GM10847 (cell line): ENCODE results near the gene SLC25A47.

ENCODE experiments used
- POLR2A ChIP-seq: IDR thresholded peaks from 2 replicates; pipeline ENCODE4 v1.6.1; 2011; ENCODE audit not compliant: insufficient read length; ENCODE audit errors: extremely low read depth

SLC25A47 gene

DNA sequence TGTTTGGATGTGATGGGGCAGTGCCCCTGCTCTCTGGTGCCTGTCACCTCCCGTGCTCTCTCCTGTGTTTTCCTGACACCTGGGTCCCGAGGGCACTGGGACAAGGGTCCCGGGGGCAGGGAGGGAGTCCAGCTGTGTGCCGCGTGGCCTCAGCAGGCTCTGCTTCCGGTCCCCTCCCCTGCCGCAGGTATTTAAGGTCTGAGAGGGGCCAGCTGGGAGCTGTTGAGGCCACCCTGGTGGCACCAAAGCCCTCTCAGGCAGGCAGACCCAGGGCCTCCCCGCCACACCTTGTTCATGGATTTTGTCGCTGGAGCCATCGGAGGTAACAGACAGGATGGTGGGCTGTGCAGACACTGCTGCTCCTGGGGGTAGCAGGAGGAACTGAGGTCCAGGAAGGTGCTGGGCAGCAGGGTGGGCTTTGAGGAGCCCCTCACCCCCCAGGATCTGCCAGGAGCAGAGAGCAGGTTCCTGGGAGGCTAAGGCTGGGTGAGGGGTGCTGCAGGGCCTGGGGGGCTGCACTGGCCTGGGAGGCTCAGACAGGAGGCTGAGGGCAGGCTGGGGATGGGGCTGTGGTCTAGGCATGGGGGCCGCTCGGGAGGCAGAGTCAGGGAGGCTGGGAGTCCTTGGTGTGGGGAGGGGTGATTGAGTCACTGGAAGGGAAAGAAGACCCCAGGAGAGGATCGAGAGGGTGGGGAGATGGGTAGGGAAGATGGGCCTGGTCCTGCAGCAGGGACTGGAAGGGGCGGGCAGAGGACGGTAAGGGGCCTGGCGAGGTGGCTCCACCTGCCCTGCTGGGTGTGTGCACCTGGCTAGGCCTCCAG lies at the start of gene SLC25A47:
TSS of gene SLC25A47 (plus strand) at position 219 of the 821 bp plus-strand sequence. CDS start at position 295, 76 bp downstream.
- TF ChIP-seq POLR2A: no peak

DNA sequence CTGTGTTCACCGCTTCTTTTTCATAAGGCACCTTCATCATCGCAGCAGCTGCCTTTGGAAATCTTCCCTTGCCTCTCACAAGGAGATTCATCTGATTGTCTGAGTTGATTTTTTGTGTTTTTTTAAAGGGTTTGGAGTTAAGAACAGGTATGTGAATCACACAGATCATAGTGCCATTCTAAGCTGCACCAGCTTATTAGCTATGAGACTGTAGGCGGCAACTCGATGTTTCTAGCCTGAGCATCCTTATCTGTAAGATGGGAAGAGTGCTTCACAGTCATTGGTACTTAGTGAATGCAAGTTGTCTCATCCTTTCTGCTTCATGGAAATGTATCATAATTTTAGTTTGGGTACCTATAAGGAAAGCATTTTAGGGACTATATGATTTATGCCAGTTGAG lies 48.9 kb upstream of the SLC25A47 start:
- TF ChIP-seq POLR2A: no peak

GRCh38 chr14:100275214-100275613 lies 47.9 kb upstream of the SLC25A47 start:
- TF ChIP-seq POLR2A: no peak

- TF ChIP-seq POLR2A: no peak
Measured at GRCh38 chr14:100278702-100279101, 44.4 kb upstream of the SLC25A47 start.

DNA sequence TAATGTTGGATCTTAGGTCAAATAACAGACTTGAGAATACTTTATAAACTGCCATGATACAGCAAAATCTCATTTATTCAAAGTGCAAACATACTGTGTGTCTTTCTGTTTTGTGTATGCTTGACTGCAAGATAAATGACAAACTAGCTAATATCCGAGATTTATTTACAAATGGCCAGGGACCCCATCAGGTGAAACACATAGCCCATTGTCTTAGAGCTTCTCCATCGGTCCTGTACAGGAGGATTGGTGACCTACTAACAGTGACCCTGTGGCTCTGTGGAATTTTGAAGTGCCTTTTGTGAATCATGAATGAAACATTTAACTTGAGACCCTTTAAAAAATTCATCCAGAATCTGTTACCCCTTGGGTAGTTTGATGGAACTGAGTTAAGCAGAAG lies 44.0 kb upstream of the SLC25A47 start:
- TF ChIP-seq POLR2A: no peak

- TF ChIP-seq POLR2A: no peak
Measured at GRCh38 chr14:100279563-100279962, 43.6 kb upstream of the SLC25A47 start.

- TF ChIP-seq POLR2A: no peak
Measured at GRCh38 chr14:100281286-100282082, 41.7 kb upstream of the SLC25A47 start.

DNA sequence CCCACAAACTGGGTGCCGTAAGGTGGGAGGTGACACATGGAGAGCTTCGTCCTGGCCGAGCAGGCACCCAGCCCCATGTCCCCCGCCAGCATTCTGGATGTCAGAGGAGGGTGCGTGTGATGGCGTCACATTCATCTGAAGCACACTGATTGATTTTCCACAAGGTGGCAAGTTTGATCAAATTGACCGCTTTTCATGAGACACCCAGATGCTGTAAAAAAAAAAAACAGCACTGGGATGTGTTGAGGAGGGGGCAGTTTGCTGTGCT lies 41.1 kb upstream of the SLC25A47 start:
- TF ChIP-seq POLR2A: no peak

DNA sequence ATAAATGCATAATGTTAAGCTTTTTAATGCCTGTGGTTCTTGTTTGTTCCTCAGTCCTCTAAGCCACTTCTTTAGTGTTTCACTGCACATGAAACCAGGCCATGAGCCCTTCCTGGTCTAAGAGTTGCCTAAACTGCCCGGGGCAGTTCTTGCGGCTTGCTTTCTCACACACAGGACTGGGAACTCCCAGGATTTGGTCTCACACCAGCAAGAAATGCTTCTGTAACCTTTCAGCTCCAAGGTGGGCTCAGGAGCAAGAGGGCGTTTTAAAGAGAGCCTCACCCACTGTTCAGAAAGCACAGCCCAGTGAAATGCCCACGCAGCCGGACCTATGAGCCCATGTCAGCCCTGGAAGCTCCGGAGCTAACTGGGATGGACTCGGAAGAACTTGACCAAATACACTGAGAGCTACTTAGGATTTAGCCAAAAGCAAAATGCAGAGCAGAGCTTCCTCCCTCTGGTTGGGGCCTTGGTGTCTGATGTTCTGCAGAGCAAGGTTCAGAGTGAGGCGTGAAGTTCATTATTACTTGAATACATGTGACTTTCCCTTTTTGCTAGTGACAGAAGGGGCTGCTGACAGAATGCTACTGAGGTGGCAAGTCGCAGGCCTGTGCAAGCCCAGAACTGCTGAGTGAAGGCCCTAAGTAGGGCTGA lies 40.2 kb upstream of the SLC25A47 start:
- TF ChIP-seq POLR2A: no peak

GRCh38 chr14:100283984-100284881 lies 38.9 kb upstream of the SLC25A47 start:
- TF ChIP-seq POLR2A: no peak

DNA sequence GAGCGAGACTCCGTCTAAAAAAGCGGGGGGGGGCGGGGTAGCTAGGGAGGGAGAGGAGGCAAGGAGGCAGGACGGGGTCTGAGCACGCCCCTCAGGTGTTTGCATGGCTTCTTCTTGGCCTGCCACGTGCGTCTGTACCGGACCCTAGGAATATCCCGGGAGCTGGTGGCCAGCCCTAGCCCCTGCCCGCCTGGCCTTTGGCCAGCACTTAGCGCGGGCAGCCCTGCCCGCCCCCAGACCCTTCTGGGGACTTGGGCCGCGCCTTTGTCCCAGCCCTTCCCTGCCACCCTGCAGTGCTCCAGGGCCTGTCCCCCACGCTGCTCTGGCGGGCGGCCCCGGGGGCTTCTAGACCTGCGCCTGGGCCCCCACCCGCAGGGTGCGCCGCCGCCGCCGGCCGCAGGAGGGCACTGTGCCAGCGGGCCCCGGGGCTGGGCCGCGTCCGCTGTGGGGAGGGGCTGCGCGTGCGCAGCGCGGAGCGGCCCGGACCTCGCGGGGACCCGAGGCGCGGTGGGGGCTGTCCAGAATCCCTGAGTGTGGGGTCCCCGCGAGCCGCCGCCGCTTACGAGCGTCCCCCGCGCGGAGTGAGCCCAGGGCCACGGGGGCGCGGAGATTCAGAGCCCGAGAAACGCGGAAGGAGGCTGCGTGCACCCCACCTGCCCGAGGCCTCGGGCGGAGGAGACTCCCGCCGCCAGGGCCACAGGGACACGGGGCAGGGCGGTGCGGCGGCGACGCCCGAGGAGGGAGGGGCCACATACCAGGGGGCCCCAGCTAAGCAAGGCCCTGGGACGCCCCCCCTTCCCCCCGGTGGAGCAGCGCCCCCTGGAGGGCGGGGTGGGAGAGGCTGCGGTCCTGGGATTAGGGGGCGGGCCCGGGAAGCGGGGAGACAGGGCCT lies 37.9 kb upstream of the SLC25A47 start:
- TF ChIP-seq POLR2A: peak; percentile 51

GRCh38 chr14:100285913-100286400 lies 37.2 kb upstream of the SLC25A47 start:
- TF ChIP-seq POLR2A: no peak

- no peak for TF ChIP-seq POLR2A
Measured at GRCh38 chr14:100286484-100287191, 36.5 kb upstream of the SLC25A47 start.
